ENCODE measurements around the gene PRKRIP1.

The PRKRIP1 gene

GRCh38 chr7:102395592-102395872, 631 bp upstream of the PRKRIP1 start:
- ChIA-PET POLR2A (interaction anchor here (1.1 to 1.3 kb wide), 4 partner anchors 8 to 116 kb away, joined by 3 to 7 read pairs (median 4); partner anchors contain the start of gene ALKBH4), CTCF (interaction anchor here (0.9 to 2.1 kb wide), 2 partner anchors 116 to 122 kb away, joined by 3 to 7 read pairs; no protein-coding TSS in a partner anchor)
- Histone ChIP-seq H3K36me3 (ENCODE audit: control insufficient read depth in 2 of 2, insufficient read depth in 1 of 2, low read length in 2 of 2) (peaks cover 20 to 39% of the 10 kb centered on the region in 2 experiments), H3K4me1 (ENCODE audit: control insufficient read depth, insufficient read depth, low read length) (no peaks in the 10 kb centered on the region), H3K9me3 (ENCODE audit: control insufficient read depth, insufficient read depth, low read depth, low read length) (no peaks in the 10 kb centered on the region), H3K4me3 (ENCODE audit: low read depth, low read length) (peak overlapping the region; percentile 91), H3K27ac (ENCODE audit: extremely low read depth, low read depth, low read length) (peak overlapping the region; percentile 59)
- TF ChIP-seq KLF9 (tag by site-specific recombination; IDR thresholded peaks at IDR 0.05; ENCODE audit: low read depth) (no peak), ZBTB20 (tag by site-specific recombination; IDR thresholded peaks at IDR 0.05) (peak; percentile 74; the same call in 1 of the 2 replicates), ZNF2 (tag by site-specific recombination; IDR thresholded peaks at IDR 0.05) (0 out of 2 replicates have a peak, but pooled peaks have one; percentile 8), ZNF335 (tag by site-specific recombination; conservative IDR thresholded peaks at IDR 0.05) (peak; percentile 74), ZNF521 (tag by site-specific recombination; IDR thresholded peaks at IDR 0.05) (no peak)

- ChIA-PET POLR2A (interaction anchor here (1.2 kb wide), 1 partner anchor 20 kb away, joined by 3 read pairs; no protein-coding TSS in a partner anchor), CTCF (interaction anchor here (0.7 to 1.6 kb wide), 3 partner anchors 9 to 70 kb away, joined by 3 to 5 read pairs (median 4); no protein-coding TSS in a partner anchor)
- Histone ChIP-seq H3K27ac (ENCODE audit: extremely low read depth, low read depth, low read length) (peak overlapping the region; percentile 59), H3K4me1 (ENCODE audit: control insufficient read depth, insufficient read depth, low read length) (no peaks in the 10 kb centered on the region), H3K4me3 (ENCODE audit: low read depth, low read length) (peak overlapping the region; percentile 91), H3K9me3 (ENCODE audit: control insufficient read depth, insufficient read depth, low read depth, low read length) (no peaks in the 10 kb centered on the region), H3K36me3 (ENCODE audit: control insufficient read depth in 2 of 2, insufficient read depth in 1 of 2, low read length in 2 of 2) (peaks cover 25 to 45% of the 10 kb centered on the region in 2 experiments)
- no peak for TF ChIP-seq ZNF544 (tag by site-specific recombination; IDR thresholded peaks at IDR 0.05)
- no peak for TF ChIP-seq ZNF571 (tag by site-specific recombination; IDR thresholded peaks at IDR 0.05)
- no peak for TF ChIP-seq OVOL3 (tag by site-specific recombination; IDR thresholded peaks at IDR 0.05)
- no peak for TF ChIP-seq ATF2 (tag by site-specific recombination; IDR thresholded peaks at IDR 0.05; ENCODE audit: low read depth)
- no peak for TF ChIP-seq GFI1B (tag by site-specific recombination; IDR thresholded peaks at IDR 0.05)
- TF ChIP-seq, protein P1, sequence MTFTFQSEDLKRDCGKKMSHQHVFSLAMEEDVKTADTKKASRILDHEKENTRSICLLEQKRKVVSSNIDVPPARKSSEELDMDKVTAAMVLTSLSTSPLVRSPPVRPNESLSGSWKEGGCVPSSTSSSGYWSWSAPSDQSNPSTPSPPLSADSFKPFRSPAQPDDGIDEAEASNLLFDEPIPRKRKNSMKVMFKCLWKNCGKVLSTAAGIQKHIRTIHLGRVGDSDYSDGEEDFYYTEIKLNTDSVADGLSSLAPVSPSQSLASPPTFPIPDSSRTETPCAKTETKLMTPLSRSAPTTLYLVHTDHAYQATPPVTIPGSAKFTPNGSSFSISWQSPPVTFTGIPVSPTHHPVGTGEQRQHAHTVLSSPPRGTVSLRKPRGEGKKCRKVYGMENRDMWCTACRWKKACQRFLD (tag by site-specific recombination; IDR thresholded peaks at IDR 0.05), result no peak
- no peak for TF ChIP-seq GLIS2 (tag by site-specific recombination; IDR thresholded peaks at IDR 0.05)
- no peak for TF ChIP-seq ZNF239 (tag by site-specific recombination; IDR thresholded peaks at IDR 0.05)
- TF ChIP-seq ZNF148 (tag by site-specific recombination; IDR thresholded peaks at IDR 0.05; ENCODE audit: borderline replicate concordance), result no peak
- no peak for TF ChIP-seq ZNF350 (tag by site-specific recombination; IDR thresholded peaks at IDR 0.05)
- TF ChIP-seq ZIC2 (tag by site-specific recombination; IDR thresholded peaks at IDR 0.05), result no peak
- no peak for TF ChIP-seq GLIS1 (tag by site-specific recombination; IDR thresholded peaks at IDR 0.05)
- no peak for TF ChIP-seq TRIM28 (IDR thresholded peaks at IDR 0.05; ENCODE audit: borderline replicate concordance, low read length)
- TF ChIP-seq BCL6B (tag by site-specific recombination; IDR thresholded peaks at IDR 0.05), result no peak
- TF ChIP-seq ZNF48 (tag by site-specific recombination; IDR thresholded peaks at IDR 0.05), result no peak
- no peak for TF ChIP-seq ZNF626 (tag by site-specific recombination; IDR thresholded peaks at IDR 0.05)
Observed at GRCh38 chr7:102396710-102397019, 502 bp downstream of the PRKRIP1 start.
